Germinal center (tissue), 1 donor: ENCODE results near the gene BRD3.
"Not testable (repeated sequence)": the region's sequence is repeated elsewhere in the genome, so short reads cannot be mapped to it uniquely, and the experiment has no call there.

Source experiments
- DNase-seq: peaks from one replicate; pipeline ENCODE4 v3.0.0; 2012; ENCODE audit warnings: mixed read lengths, low spot score

BRD3 gene

GRCh38 chr9:133993635-133994253, 74.1 kb downstream of the BRD3 start:
- no peak for DNase-seq

DNA sequence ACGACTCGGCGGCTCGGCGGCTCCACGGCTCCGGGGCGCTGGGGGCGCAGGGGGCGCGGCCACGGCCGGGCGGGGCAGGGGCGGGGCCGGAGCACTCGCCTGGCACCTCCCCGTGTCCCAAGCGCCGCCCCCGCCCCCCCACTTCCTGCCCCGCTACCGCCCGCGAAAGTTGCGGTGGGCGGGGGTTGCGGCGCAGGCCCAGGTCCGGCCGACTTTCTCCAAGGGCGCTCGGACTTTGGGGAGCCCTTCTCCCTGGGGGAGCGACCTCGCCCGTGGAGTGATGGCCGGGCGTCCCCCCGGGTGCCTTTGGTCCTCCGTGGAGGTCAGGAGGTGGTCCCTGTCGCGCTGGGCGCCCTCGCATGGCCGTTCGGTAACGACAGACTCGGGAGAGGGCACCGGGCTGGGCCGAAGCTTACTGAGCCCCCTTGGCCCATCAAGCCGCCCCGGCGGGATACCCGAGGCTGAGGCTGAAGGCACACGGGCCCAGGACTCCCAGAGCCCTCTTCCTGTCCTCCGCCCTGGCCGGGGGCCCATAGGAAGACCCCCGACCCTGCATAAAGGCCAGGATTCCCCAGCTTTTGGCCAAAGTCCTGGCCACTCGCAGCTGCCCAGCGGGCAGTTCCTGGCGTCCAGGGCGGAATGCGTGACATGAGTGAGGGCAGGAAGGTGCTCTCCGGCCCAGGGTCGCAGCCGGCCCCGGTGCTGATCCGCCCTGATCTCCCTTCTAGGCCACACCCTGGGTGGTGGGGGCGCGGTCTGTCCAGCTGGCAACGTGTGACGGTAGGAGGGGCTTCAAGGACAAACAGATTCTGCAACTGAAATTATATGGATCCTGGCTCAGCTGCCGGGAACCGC, 74.8 kb downstream of the BRD3 start:
- peak; percentile 87 for DNase-seq

GRCh38 chr9:133991964-133992779, 75.7 kb downstream of the BRD3 start, which contains the start of gene VAV2:
Gene VAV2, minus strand, starts transcription at chr9:133992324. Its CDS starts 46 bp downstream, at chr9:133992278.
- DNase-seq: peak; percentile 44

GRCh38 chr9:133991214-133991921, 76.5 kb downstream of the BRD3 start:
- DNase-seq: no peak

DNA sequence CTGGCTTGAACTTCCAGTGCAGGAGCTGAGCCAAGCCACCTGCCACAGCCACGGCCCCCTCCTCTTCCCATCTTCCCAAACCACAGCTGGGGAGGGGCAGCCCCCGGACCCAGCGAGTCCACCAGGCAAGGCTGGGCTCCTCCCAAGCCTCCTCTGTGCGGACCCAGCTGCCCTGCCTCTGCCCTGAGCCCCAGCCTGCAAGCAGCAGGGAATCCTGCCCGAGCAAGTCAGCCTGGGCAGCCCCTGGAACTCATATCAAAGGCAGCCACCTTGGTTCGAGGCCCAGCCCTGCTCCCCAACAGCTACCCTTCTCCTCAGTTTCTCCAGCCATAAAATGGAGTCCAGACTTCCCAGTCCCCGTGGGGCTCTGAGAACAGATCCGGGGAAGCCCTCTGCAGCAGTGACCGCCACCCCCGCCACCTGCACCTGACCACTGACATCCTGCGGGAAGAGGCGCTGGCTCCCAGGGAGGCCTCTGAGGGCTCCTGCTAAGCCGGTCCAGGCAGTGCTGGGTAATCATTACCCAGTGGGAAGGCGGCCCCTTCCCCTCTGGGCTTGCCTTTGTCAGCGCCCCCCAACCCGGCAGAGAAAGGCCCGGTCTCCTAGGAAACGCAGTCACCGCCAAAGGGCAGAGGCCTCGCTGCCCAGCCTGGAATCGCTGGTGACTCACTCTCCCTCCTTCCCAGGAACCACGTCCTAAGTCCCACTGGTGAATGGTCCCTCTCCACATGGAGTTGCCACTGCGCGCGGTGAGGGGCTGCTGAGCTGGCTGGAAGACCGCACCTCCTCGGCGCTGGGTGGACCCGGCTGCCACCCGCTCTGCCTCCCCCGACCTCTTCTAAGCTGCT, 77.2 kb downstream of the BRD3 start:
- no peak for DNase-seq

DNA sequence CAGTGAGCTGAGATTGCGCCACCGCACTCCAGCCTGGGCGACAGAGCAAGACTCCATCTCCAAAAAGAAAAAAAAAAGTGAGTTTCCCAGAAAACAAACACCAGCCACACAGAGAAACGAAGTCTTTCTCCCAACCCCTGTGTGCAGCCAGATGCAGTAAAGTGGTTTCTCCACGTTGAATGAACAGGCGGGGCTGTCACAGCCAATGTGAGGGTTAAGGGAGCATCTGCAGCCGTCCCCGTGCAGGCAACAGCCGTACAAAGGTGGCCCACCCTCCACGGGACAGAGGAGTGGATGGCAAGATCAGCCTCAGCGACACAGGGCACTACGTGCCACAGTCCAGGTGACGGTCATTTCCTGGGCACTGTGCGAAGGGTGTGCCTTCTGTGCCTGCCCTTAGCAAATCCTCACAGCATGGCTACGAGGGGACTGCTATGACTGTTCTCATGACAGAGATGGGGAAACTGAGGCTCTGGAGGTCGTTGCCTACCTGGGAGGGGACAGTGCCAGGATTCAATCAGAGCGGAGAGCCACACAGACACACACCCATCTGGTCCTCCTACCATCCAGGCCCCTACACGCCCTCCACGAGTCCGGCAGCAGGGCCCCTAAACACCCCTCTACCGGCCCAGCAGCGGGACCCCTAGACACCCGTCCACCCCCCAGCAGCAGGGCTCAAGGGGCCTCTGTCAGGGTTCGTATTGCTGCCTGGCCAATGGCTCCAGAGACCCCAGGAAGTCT, 78.0 kb downstream of the BRD3 start:
- no peak for DNase-seq

- not testable (repeated sequence) for DNase-seq
These were observed 79.1 kb downstream of the BRD3 start for GRCh38 chr9:133988771-133989170.

- DNase-seq: no peak
These were observed 79.7 kb downstream of the BRD3 start for GRCh38 chr9:133987946-133988665.

DNA sequence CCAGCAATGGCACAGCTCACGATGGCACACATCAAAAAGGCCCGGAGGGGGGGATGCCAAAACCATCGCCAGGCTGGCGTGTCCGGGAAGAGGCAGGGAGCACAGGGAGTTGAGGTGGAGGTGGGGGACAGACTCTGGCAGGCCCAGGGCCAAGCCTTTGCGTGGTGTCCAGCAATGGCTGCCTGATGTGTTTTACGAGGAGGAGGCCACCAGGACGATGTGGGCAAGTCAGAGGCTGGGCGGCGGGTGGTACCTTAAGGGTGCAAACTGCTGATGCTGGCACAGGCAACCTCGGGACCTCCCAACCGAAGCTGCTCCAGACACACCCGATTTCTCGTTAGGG, 80.4 kb downstream of the BRD3 start:
- no peak for DNase-seq

- no peak for DNase-seq
These were observed 80.9 kb downstream of the BRD3 start for GRCh38 chr9:133986774-133987445.

GRCh38 chr9:133986061-133986460, 81.8 kb downstream of the BRD3 start:
- DNase-seq: no peak

DNA sequence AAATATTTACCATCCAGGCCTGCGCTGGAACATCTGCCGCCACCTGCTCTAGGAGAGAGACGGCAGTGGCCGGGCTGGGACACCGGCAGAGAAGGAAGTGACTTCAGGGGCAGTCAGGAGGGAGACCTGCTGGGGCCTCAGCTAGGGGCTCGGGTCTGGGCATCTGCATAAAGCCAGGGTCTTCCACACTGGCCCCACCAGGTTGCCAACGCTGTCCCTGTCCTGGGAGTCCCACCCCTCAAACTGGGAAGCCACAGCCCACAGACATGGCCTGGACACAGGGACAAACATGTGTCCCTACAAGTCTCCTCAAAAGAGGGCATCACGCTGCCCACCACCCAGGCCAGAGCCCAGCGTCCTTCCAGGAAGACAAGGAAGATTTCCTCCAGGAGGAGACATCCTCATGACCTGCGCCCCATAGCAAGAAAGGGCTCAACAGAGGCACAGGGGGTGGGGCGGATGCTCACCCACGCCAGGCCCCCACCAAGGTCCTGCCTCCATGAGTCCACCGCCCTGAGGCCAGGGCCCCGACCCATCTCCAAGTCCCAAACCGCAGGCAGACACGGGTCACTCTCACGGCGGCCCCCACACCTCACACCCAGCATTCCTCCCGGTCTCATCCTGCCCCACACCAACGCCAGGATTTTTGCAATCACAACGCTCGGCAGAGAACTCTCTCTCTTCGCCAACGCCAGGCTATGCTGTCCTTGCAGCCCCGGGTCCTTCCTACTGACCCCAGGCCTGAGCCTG, 84.7 kb downstream of the BRD3 start:
- no peak for DNase-seq

- no peak for DNase-seq
These were observed 85.7 kb downstream of the BRD3 start for GRCh38 chr9:133981958-133982681.

GRCh38 chr9:133981589-133981957, 86.3 kb downstream of the BRD3 start:
- no peak for DNase-seq

GRCh38 chr9:133980864-133981588, 86.8 kb downstream of the BRD3 start:
- no peak for DNase-seq
